Vagina (tissue), 2 donors: Measurements from ENCODE around the gene TAGLN2. TPM values are rescaled to one million over a fixed set of nuclear protein-coding genes. Genes with fewer than 3 reads are reported as not detected.

Source experiments
- DNase-seq, 2 donors: peaks; one replicate each; pipeline ENCODE4 v3.0.0-alpha.2; 2017; ENCODE audit errors: extremely low spot score in 2 of 2
- H3K27ac ChIP-seq: fragments of 200-600 bp; sonication (generic); one replicate; pipeline ENCODE4 v1.5.1; 2019
- H3K27me3 ChIP-seq: fragments of 200-600 bp; sonication (generic); one replicate; pipeline ENCODE4 v1.5.1; 2019
- H3K36me3 ChIP-seq, 2 donors: fragments of 200-600 bp; sonication (generic); one replicate each; pipeline ENCODE4 v1.5.1; 2017 to 2019
- H3K4me1 ChIP-seq: fragments of 200-600 bp; sonication (generic); one replicate; pipeline ENCODE4 v1.5.1; 2019
- H3K4me3 ChIP-seq, 2 donors: fragments of 200-600 bp; sonication (generic); 1 replicate in 1 of 2; 2 replicates in 1 of 2; pipeline ENCODE4 v1.5.1; 2016 to 2019
- H3K9me3 ChIP-seq: fragments of 200-600 bp; sonication (generic); one replicate; pipeline ENCODE4 v1.5.1; 2019
- CTCF ChIP-seq, 3 experiments: fragments of 450-650 bp in 2 of 3; fragments of 200-600 bp in 1 of 3; sonication (generic) in 1 of 3; IDR thresholded peaks; one replicate each; pipeline ENCODE4 v1.5.1; 2017 to 2019; ENCODE audit warnings: antibody characterized with exemption in 3 of 3, mild to moderate bottlenecking in 2 of 3, moderate library complexity in 2 of 3
- POLR2A ChIP-seq, 2 donors: fragments of 450-650 bp; IDR thresholded peaks; one replicate each; pipeline ENCODE4 v1.6.1; 2017; ENCODE audit warnings: antibody characterized with exemption in 2 of 2, mild to moderate bottlenecking in 2 of 2, moderate library complexity in 2 of 2
- POLR2AphosphoS5 ChIP-seq, 2 donors: sonication (generic); formaldehyde crosslinking; IDR thresholded peaks; one replicate each; pipeline ENCODE4 v1.9.0; 2017; ENCODE audit warnings: antibody characterized with exemption in 2 of 2, mild to moderate bottlenecking in 2 of 2, low read depth in 1 of 2; ENCODE audit not compliant: insufficient read depth in 1 of 2
- intact Hi-C: fragments of 100-400 bp; cut with DNase I; formaldehyde crosslinking; loops from one replicate; pipeline ENCODE4 v1.15.1; 2023
- total RNA-seq: library from RNA; depleted of rRNA; stranded (reverse); fragments of >200 nt; gene quantifications from one replicate; pipeline ENCODE4 v1.2.3, GENCODE V29; 2016

TAGLN2 gene
- total RNA-seq, 1 donor from 2014 or later, result 290 TPM

GRCh38 chr1:159890390-159890789, 34.9 kb downstream of the TAGLN2 start:
- TF ChIP-seq CTCF (IDR thresholded peaks at IDR 0.05) (no peak), POLR2A (IDR thresholded peaks at IDR 0.05) (no peak), POLR2AphosphoS5 (IDR thresholded peaks at IDR 0.05; ENCODE audit: insufficient read depth in 1 of 2, low read depth in 1 of 2) (no peak)
- Histone ChIP-seq H3K27ac (peak overlapping the region; percentile 51), H3K36me3 (no peaks in the 10 kb centered on the region), H3K4me3 (no peak overlapping the region), H3K4me1 (peaks cover 12% of the 10 kb centered on the region), H3K9me3 (no peaks in the 10 kb centered on the region), H3K27me3 (no peaks in the 10 kb centered on the region)
- DNase-seq, result no peak
- intact Hi-C loops, result loop anchor here (5.0 kb wide), 1 partner anchor 93 kb away; no protein-coding TSS in a partner anchor

GRCh38 chr1:159889821-159890252, 35.5 kb downstream of the TAGLN2 start:
- intact Hi-C loops, result loop anchor here (5.0 kb wide), 1 partner anchor 93 kb away; no protein-coding TSS in a partner anchor
- peak overlapping the region; percentile 51 for H3K27ac ChIP-seq
- H3K4me1 ChIP-seq, result peaks cover 12% of the 10 kb centered on the region
- H3K9me3 ChIP-seq, result no peaks in the 10 kb centered on the region
- no peaks in the 10 kb centered on the region for H3K36me3 ChIP-seq
- TF ChIP-seq POLR2A (IDR thresholded peaks at IDR 0.05), result no peak
- no peak for TF ChIP-seq CTCF (IDR thresholded peaks at IDR 0.05)
- TF ChIP-seq POLR2AphosphoS5 (IDR thresholded peaks at IDR 0.05; ENCODE audit: insufficient read depth in 1 of 2, low read depth in 1 of 2), result peak in 1 of 2 donors; percentile 45
- H3K4me3 ChIP-seq, result no peak overlapping the region
- no peaks in the 10 kb centered on the region for H3K27me3 ChIP-seq
- no peak for DNase-seq

GRCh38 chr1:159889202-159889601, 36.1 kb downstream of the TAGLN2 start:
- H3K27me3 ChIP-seq, result no peaks in the 10 kb centered on the region
- intact Hi-C loops, result no loop called here
- H3K4me1 ChIP-seq, result peaks cover 12% of the 10 kb centered on the region
- no peak for DNase-seq
- H3K36me3 ChIP-seq, result no peaks in the 10 kb centered on the region
- no peak overlapping the region for H3K27ac ChIP-seq
- no peak overlapping the region for H3K4me3 ChIP-seq
- no peaks in the 10 kb centered on the region for H3K9me3 ChIP-seq
- TF ChIP-seq POLR2AphosphoS5 (IDR thresholded peaks at IDR 0.05; ENCODE audit: insufficient read depth in 1 of 2, low read depth in 1 of 2) (no peak), CTCF (IDR thresholded peaks at IDR 0.05) (peak in 1 of 3 experiments; percentile 6), POLR2A (IDR thresholded peaks at IDR 0.05) (no peak)

GRCh38 chr1:159884296-159884695, 41.0 kb downstream of the TAGLN2 start:
- H3K4me1 ChIP-seq, result peaks cover 16% of the 10 kb centered on the region
- intact Hi-C loops, result no loop called here
- no peak overlapping the region for H3K27ac ChIP-seq
- DNase-seq, result no peak
- no peak overlapping the region for H3K4me3 ChIP-seq
- H3K36me3 ChIP-seq, result no peaks in the 10 kb centered on the region
- no peaks in the 10 kb centered on the region for H3K9me3 ChIP-seq
- H3K27me3 ChIP-seq, result no peaks in the 10 kb centered on the region
- TF ChIP-seq CTCF (IDR thresholded peaks at IDR 0.05), result no peak
- no peak for TF ChIP-seq POLR2A (IDR thresholded peaks at IDR 0.05)
- no peak for TF ChIP-seq POLR2AphosphoS5 (IDR thresholded peaks at IDR 0.05; ENCODE audit: insufficient read depth in 1 of 2, low read depth in 1 of 2)

- TF ChIP-seq POLR2AphosphoS5 (IDR thresholded peaks at IDR 0.05; ENCODE audit: insufficient read depth in 1 of 2, low read depth in 1 of 2) (no peak), CTCF (IDR thresholded peaks at IDR 0.05) (no peak), POLR2A (IDR thresholded peaks at IDR 0.05) (no peak)
- no peak for DNase-seq
- Histone ChIP-seq H3K27ac (no peak overlapping the region), H3K27me3 (no peaks in the 10 kb centered on the region), H3K4me3 (no peak overlapping the region), H3K4me1 (peaks cover 16% of the 10 kb centered on the region), H3K36me3 (no peaks in the 10 kb centered on the region), H3K9me3 (no peaks in the 10 kb centered on the region)
- intact Hi-C loops, result no loop called here
Measured at GRCh38 chr1:159883134-159883533, 42.2 kb downstream of the TAGLN2 start.
